ENCODE data around the gene COX6A2.
"Not testable (repeated sequence)": the region's sequence is repeated elsewhere in the genome, so short reads cannot be mapped to it uniquely, and the experiment has no call there.

The COX6A2 gene

GRCh38 chr16:31436221-31437045 lies 8.3 kb upstream of the COX6A2 start:
- no peak overlapping the region for H3K27ac Mint-ChIP-seq
- ATAC-seq (replicated peaks) = no peak

GRCh38 chr16:31435341-31436220 lies 7.4 kb upstream of the COX6A2 start:
- no peak overlapping the region for H3K27ac Mint-ChIP-seq
- no peaks in the 10 kb centered on the region for H3K27me3 Mint-ChIP-seq
- DNase-seq (no peak), ATAC-seq (replicated peaks) (no peak)
- H3K9me3 Mint-ChIP-seq = no peaks in the 10 kb centered on the region
- peaks cover 11 to 26% of the 10 kb centered on the region in 2 donors for H3K4me1 Mint-ChIP-seq
- no peak overlapping the region for H3K4me3 Mint-ChIP-seq
- H3K36me3 Mint-ChIP-seq = no peaks in the 10 kb centered on the region

More at GRCh38 chr16:31436221-31437045, 8.3 kb upstream of the COX6A2 start:
- Mint-ChIP-seq H3K36me3 (no peaks in the 10 kb centered on the region), H3K4me3 (no peak overlapping the region), H3K9me3 (no peaks in the 10 kb centered on the region), H3K27me3 (no peaks in the 10 kb centered on the region), H3K4me1 (peaks cover 11 to 19% of the 10 kb centered on the region in 2 donors)
- no peak for DNase-seq

- DNase-seq = no peak
- no peak overlapping the region for H3K4me3 Mint-ChIP-seq
- no peak overlapping the region for H3K27ac Mint-ChIP-seq
- H3K36me3 Mint-ChIP-seq = no peaks in the 10 kb centered on the region
- H3K27me3 Mint-ChIP-seq = peaks cover 9 to 11% of the 10 kb centered on the region in 2 donors
- no peaks in the 10 kb centered on the region for H3K9me3 Mint-ChIP-seq
- peaks cover 0 to 8% of the 10 kb centered on the region in 2 donors for H3K4me1 Mint-ChIP-seq
- ATAC-seq (replicated peaks) = no peak
These were observed 2.4 kb upstream of the COX6A2 start for GRCh38 chr16:31430380-31431052.

GRCh38 chr16:31429796-31430195 lies 1.6 kb upstream of the COX6A2 start:
- Mint-ChIP-seq H3K4me1 (peaks cover 0 to 8% of the 10 kb centered on the region in 2 donors), H3K4me3 (no peak overlapping the region), H3K27me3 (peaks cover 16 to 18% of the 10 kb centered on the region in 2 donors), H3K9me3 (no peaks in the 10 kb centered on the region), H3K36me3 (no peaks in the 10 kb centered on the region), H3K27ac (no peak overlapping the region)
- no peak for DNase-seq
- ATAC-seq (replicated peaks) = no peak

GRCh38 chr16:31429314-31429713 lies 1.2 kb upstream of the COX6A2 start:
- Mint-ChIP-seq H3K27me3 (peaks cover 20 to 21% of the 10 kb centered on the region in 2 donors), H3K36me3 (no peaks in the 10 kb centered on the region), H3K27ac (no peak overlapping the region), H3K4me3 (no peak overlapping the region), H3K9me3 (no peaks in the 10 kb centered on the region), H3K4me1 (peaks cover 0 to 8% of the 10 kb centered on the region in 2 donors)
- ATAC-seq (replicated peaks) (no peak), DNase-seq (no peak)

GRCh38 chr16:31428638-31429247 lies 583 bp upstream of the COX6A2 start:
- ATAC-seq (replicated peaks) = no peak
- no peak for DNase-seq

GRCh38 chr16:31427441-31428278 lies 500 bp downstream of the COX6A2 start:
- peak overlapping the region in 1 of 2 donors; percentile 69 for H3K4me3 Mint-ChIP-seq
- H3K9me3 Mint-ChIP-seq = no peaks in the 10 kb centered on the region

More at GRCh38 chr16:31428638-31429247, 583 bp upstream of the COX6A2 start:
- Mint-ChIP-seq H3K4me3 (no peak overlapping the region), H3K27ac (no peak overlapping the region), H3K4me1 (peaks cover 0 to 8% of the 10 kb centered on the region in 2 donors), H3K27me3 (peaks cover 24 to 26% of the 10 kb centered on the region in 2 donors), H3K36me3 (no peaks in the 10 kb centered on the region), H3K9me3 (no peaks in the 10 kb centered on the region)

GRCh38 chr16:31423801-31424200 lies 4.4 kb downstream of the COX6A2 start:
- no peak overlapping the region for H3K27ac Mint-ChIP-seq
- H3K36me3 Mint-ChIP-seq = no peaks in the 10 kb centered on the region
- ATAC-seq (replicated peaks) (no peak), DNase-seq (no peak)
- no peak overlapping the region for H3K4me3 Mint-ChIP-seq
- H3K27me3 Mint-ChIP-seq = peaks cover 32 to 47% of the 10 kb centered on the region in 2 donors
- H3K9me3 Mint-ChIP-seq = no peaks in the 10 kb centered on the region
- H3K4me1 Mint-ChIP-seq = peaks cover 0 to 4% of the 10 kb centered on the region in 2 donors

More at GRCh38 chr16:31427441-31428278, 500 bp downstream of the COX6A2 start:
- Mint-ChIP-seq H3K27ac (no peak overlapping the region), H3K4me1 (peaks cover 0 to 8% of the 10 kb centered on the region in 2 donors), H3K27me3 (peaks cover 29 to 37% of the 10 kb centered on the region in 2 donors), H3K36me3 (no peaks in the 10 kb centered on the region)
- peak in 1 of 2 donors; percentile 52 for ATAC-seq (replicated peaks)
- DNase-seq = peak; percentile 23

- H3K27ac Mint-ChIP-seq = no peak overlapping the region
- H3K4me1 Mint-ChIP-seq = peaks cover 0 to 4% of the 10 kb centered on the region in 2 donors
- H3K4me3 Mint-ChIP-seq = no peak overlapping the region
- no peaks in the 10 kb centered on the region for H3K9me3 Mint-ChIP-seq
- H3K27me3 Mint-ChIP-seq = peaks cover 36 to 51% of the 10 kb centered on the region in 2 donors
- no peaks in the 10 kb centered on the region for H3K36me3 Mint-ChIP-seq
- DNase-seq = no peak
- ATAC-seq (replicated peaks) = no peak
These were observed 4.9 kb downstream of the COX6A2 start for GRCh38 chr16:31423241-31423640.

- peaks cover 0 to 4% of the 10 kb centered on the region in 2 donors for H3K4me1 Mint-ChIP-seq
- no peak for DNase-seq
- H3K27ac Mint-ChIP-seq = no peak overlapping the region
- H3K36me3 Mint-ChIP-seq = no peaks in the 10 kb centered on the region
- H3K4me3 Mint-ChIP-seq = no peak overlapping the region
- peaks cover 39 to 57% of the 10 kb centered on the region in 2 donors for H3K27me3 Mint-ChIP-seq
- ATAC-seq (replicated peaks) = peak; percentile 23 to 34
- no peaks in the 10 kb centered on the region for H3K9me3 Mint-ChIP-seq
These were observed 6.6 kb downstream of the COX6A2 start for GRCh38 chr16:31421587-31421986.

GRCh38 chr16:31420037-31420436 lies 8.1 kb downstream of the COX6A2 start:
- Mint-ChIP-seq H3K9me3 (no peaks in the 10 kb centered on the region), H3K4me3 (no peak overlapping the region), H3K4me1 (peaks cover 0 to 6% of the 10 kb centered on the region in 2 donors), H3K27ac (peak overlapping the region; percentile 16), H3K36me3 (no peaks in the 10 kb centered on the region), H3K27me3 (peaks cover 36 to 57% of the 10 kb centered on the region in 2 donors)
- no peak for DNase-seq
- no peak for ATAC-seq (replicated peaks)

GRCh38 chr16:31417916-31418315 lies 10.2 kb downstream of the COX6A2 start:
- H3K27ac Mint-ChIP-seq = no peak overlapping the region
- no peaks in the 10 kb centered on the region for H3K9me3 Mint-ChIP-seq
- H3K27me3 Mint-ChIP-seq = peaks cover 29 to 48% of the 10 kb centered on the region in 2 donors
- peaks cover 9 to 15% of the 10 kb centered on the region in 2 donors for H3K4me1 Mint-ChIP-seq
- no peak for ATAC-seq (replicated peaks)
- no peaks in the 10 kb centered on the region for H3K36me3 Mint-ChIP-seq
- no peak for DNase-seq
- no peak overlapping the region for H3K4me3 Mint-ChIP-seq

- Mint-ChIP-seq H3K4me1 (peaks cover 9 to 15% of the 10 kb centered on the region in 2 donors), H3K27me3 (peaks cover 35 to 40% of the 10 kb centered on the region in 2 donors)
- not testable (repeated sequence) for H3K27ac Mint-ChIP-seq; DNase-seq; H3K36me3 Mint-ChIP-seq; H3K4me3 Mint-ChIP-seq; H3K9me3 Mint-ChIP-seq; ATAC-seq (replicated peaks)
These were observed 11.1 kb downstream of the COX6A2 start for GRCh38 chr16:31417036-31417435.

Data from stimulated activated naive B cell treated with anti-CD40 and anti-IgM and Interleukin-4, amounts not matched to agents 10 μg/mL and 1 μg/mL and 100 μg/mL, for 72 hours (primary cell).